Bronchial epithelial cell (primary cell): ENCODE results near the gene C13orf46. TPM values are rescaled to one million over a fixed set of nuclear protein-coding genes. Genes with fewer than 3 reads are reported as not detected.

Experiments used
- DNase-seq: peaks from one replicate; pipeline ENCODE4 v3.0.0-alpha.2; 2010; ENCODE audit warnings: low read depth
- FAIRE-seq: peaks from 2 replicates; lab custom pipeline; 2011; peaks lifted over from hg19 to GRCh38; lab: Jason Lieb, UNC
- H3K27me3 ChIP-seq: 2 replicates; pipeline ENCODE4 v1.5.1; 2011; ENCODE audit warnings: low read length; ENCODE audit not compliant: control insufficient read depth, insufficient read depth
- H3K36me3 ChIP-seq: 2 replicates; pipeline ENCODE4 v1.5.1; 2011; ENCODE audit warnings: low read length; ENCODE audit not compliant: control insufficient read depth, insufficient read depth
- H3K4me3 ChIP-seq: 2 replicates; pipeline ENCODE4 v1.5.1; 2011; ENCODE audit warnings: mild to moderate bottlenecking, low read depth, low read length, control low read depth
- CTCF ChIP-seq: IDR thresholded peaks from 2 replicates; pipeline ENCODE4 v1.5.1; 2011; ENCODE audit warnings: mild to moderate bottlenecking, moderate library complexity, low read length, control low read depth, inconsistent platforms; ENCODE audit not compliant: insufficient read depth, severe bottlenecking
- total RNA-seq: library from RNA; depleted of rRNA; stranded (reverse); fragments of >200 nt; gene quantifications from 2 replicates; pipeline ENCODE4 v1.2.1, GENCODE V29; 2014

The C13orf46 gene
- total RNA-seq, 1 donor from 2014 or later, result not detected

- TF ChIP-seq CTCF, result no peak
- H3K4me3 ChIP-seq, result no peak overlapping the region
- no peak for DNase-seq
- no peak for FAIRE-seq
- H3K36me3 ChIP-seq, result no peaks in the 10 kb centered on the region
- H3K27me3 ChIP-seq, result no peaks in the 10 kb centered on the region
These were observed 54.7 kb downstream of the C13orf46 start for GRCh38 chr13:113918981-113919701.

- no peak for FAIRE-seq
- TF ChIP-seq CTCF, result no peak
- H3K36me3 ChIP-seq, result no peaks in the 10 kb centered on the region
- no peaks in the 10 kb centered on the region for H3K27me3 ChIP-seq
- H3K4me3 ChIP-seq, result no peak overlapping the region
- no peak for DNase-seq
These were observed 55.3 kb downstream of the C13orf46 start for GRCh38 chr13:113918580-113918979.

GRCh38 chr13:113917594-113918371, 56.1 kb downstream of the C13orf46 start:
- no peaks in the 10 kb centered on the region for H3K27me3 ChIP-seq
- DNase-seq (no peak), FAIRE-seq (no peak)
- no peaks in the 10 kb centered on the region for H3K36me3 ChIP-seq
- TF ChIP-seq CTCF, result no peak
- no peak overlapping the region for H3K4me3 ChIP-seq

GRCh38 chr13:113917096-113917495, 56.8 kb downstream of the C13orf46 start:
- no peak for DNase-seq
- no peaks in the 10 kb centered on the region for H3K27me3 ChIP-seq
- no peak for FAIRE-seq
- H3K36me3 ChIP-seq, result no peaks in the 10 kb centered on the region
- no peak overlapping the region for H3K4me3 ChIP-seq
- no peak for TF ChIP-seq CTCF

GRCh38 chr13:113916330-113916815, 57.5 kb downstream of the C13orf46 start:
- no peaks in the 10 kb centered on the region for H3K27me3 ChIP-seq
- DNase-seq, result peak; percentile 70

More at GRCh38 chr13:113916330-113916815, 57.5 kb downstream of the C13orf46 start:
- no peaks in the 10 kb centered on the region for H3K36me3 ChIP-seq
- H3K4me3 ChIP-seq, result no peak overlapping the region
- TF ChIP-seq CTCF, result no peak
- peak; percentile 77 for FAIRE-seq
